Body of pancreas (tissue), 4 donors: ENCODE results near the gene LAMP1. TPM values are rescaled to one million over a fixed set of nuclear protein-coding genes. Genes with fewer than 3 reads are reported as not detected.

ENCODE experiments used
- ATAC-seq: fragments of 150-250 bp; one replicate; pipeline ENCODE4 v1.9.1; 2016
- DNase-seq, 4 donors: peaks; one replicate each; pipeline ENCODE4 v3.0.0-alpha.2; 2019
- H3K27ac ChIP-seq, 4 donors: fragments of 200-600 bp; sonication (generic); 1 replicate in 3 of 4; 2 replicates in 1 of 4; pipeline versions ENCODE4 v1.5.1 to v1.6.1; 2016 to 2019; ENCODE audit warnings: mild to moderate bottlenecking in 1 of 4, mixed read lengths in 1 of 4, moderate library complexity in 1 of 4
- H3K27me3 ChIP-seq, 2 donors: fragments of 200-600 bp; sonication (generic); one replicate each; pipeline ENCODE4 v1.6.0; 2016; ENCODE audit warnings: mild to moderate bottlenecking in 1 of 2
- H3K36me3 ChIP-seq, 2 donors: fragments of 200-600 bp; sonication (generic); replicated peaks in 1 of 2; 2 replicates each; pipeline ENCODE4 v1.5.1; 2016; ENCODE audit warnings: low read depth in 2 of 2; ENCODE audit not compliant: insufficient read depth in 1 of 2
- H3K4me1 ChIP-seq: fragments of 200-600 bp; sonication (generic); one replicate; pipeline ENCODE4 v1.6.0; 2016
- H3K4me3 ChIP-seq, 2 donors: fragments of 200-600 bp; sonication (generic); 1 replicate in 1 of 2; 2 replicates in 1 of 2; pipeline ENCODE4 v1.5.1; 2016 to 2019
- H3K9me3 ChIP-seq, 3 donors: fragments of 200-600 bp; sonication (generic); 1 replicate in 2 of 3; 2 replicates in 1 of 3; pipeline ENCODE4 v1.5.1; 2016
- POLR2A ChIP-seq, 3 donors: fragments of 450-650 bp; IDR thresholded peaks; one replicate each; pipeline ENCODE4 v1.6.1; 2016; ENCODE audit warnings: antibody characterized with exemption in 3 of 3, mild to moderate bottlenecking in 2 of 3
- WGBS, 2 donors: methylation state at CpG; one replicate each; pipeline ENCODE4 v1.1.5; 2017; 5-methylcytosine and 5-hydroxymethylcytosine counted together
- intact Hi-C: fragments of 100-400 bp; cut with DNase I; formaldehyde crosslinking; loops from one replicate; pipeline ENCODE4 v1.15.1; 2023
- total RNA-seq, 2 donors: library from RNA; depleted of rRNA; stranded (reverse); fragments of >200 nt; gene quantifications; one replicate each; pipeline ENCODE4 v1.1.0, GENCODE V29; 2016
- TF ChIP-seq, protein P1 (sequence below), 7 experiments: fragments of 450-650 bp in 4 of 7; fragments of 200-600 bp in 3 of 7; sonication (generic) in 3 of 7; IDR thresholded peaks; one replicate each; pipeline ENCODE4 v1.5.1; 2016 to 2019; ENCODE audit warnings: antibody characterized with exemption in 7 of 7

LAMP1 gene
- total RNA-seq, 2 donors from 2014 or later = 68.5 to 92.6 TPM

DNA sequence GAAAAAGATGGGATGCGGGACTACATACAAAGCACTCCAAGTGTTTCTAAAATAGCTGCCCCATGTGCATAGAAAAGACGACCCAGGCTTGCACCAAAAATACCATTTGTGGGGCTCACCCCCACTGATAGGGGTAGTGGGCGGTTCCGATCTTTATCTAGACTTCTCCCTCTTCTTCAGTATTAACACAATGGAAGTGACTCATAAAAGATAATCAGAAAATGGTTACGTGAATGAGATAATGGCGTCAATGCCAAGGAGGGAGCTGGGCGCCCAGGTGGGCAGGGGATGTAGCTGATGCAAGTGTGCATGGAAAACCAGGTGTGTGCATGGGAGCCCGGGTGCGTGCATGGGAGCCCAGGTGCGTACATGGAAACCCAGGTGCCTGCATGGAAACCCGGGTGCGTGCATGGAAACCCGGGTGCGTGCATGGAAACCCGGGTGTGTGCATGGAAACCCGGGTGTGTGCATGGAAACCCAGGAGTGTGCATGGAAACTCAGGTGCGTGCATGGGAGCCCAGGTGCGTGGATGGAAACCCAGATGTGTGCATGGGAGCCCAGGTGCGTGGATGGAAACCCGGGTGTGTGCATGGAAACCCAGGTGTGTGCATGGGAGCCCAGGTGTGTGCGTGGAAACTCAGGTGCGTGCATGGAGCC, 32.7 kb downstream of the LAMP1 start:
- ATAC-seq (no peak), DNase-seq (no peak)
- Histone ChIP-seq H3K36me3 (no peaks in the 10 kb centered on the region), H3K27me3 (no peaks in the 10 kb centered on the region), H3K4me3 (no peak overlapping the region), H3K9me3 (no peaks in the 10 kb centered on the region), H3K4me1 (no peaks in the 10 kb centered on the region), H3K27ac (no peak overlapping the region)
- WGBS, 2 donors = 86 to 90% methylated on average over 21 to 22 of the region's 22 CpGs
- TF ChIP-seq, protein P1, sequence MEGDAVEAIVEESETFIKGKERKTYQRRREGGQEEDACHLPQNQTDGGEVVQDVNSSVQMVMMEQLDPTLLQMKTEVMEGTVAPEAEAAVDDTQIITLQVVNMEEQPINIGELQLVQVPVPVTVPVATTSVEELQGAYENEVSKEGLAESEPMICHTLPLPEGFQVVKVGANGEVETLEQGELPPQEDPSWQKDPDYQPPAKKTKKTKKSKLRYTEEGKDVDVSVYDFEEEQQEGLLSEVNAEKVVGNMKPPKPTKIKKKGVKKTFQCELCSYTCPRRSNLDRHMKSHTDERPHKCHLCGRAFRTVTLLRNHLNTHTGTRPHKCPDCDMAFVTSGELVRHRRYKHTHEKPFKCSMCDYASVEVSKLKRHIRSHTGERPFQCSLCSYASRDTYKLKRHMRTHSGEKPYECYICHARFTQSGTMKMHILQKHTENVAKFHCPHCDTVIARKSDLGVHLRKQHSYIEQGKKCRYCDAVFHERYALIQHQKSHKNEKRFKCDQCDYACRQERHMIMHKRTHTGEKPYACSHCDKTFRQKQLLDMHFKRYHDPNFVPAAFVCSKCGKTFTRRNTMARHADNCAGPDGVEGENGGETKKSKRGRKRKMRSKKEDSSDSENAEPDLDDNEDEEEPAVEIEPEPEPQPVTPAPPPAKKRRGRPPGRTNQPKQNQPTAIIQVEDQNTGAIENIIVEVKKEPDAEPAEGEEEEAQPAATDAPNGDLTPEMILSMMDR (IDR thresholded peaks at IDR 0.05) = no peak
- no peak for TF ChIP-seq POLR2A (IDR thresholded peaks at IDR 0.05)
- intact Hi-C loops = no loop called here

DNA sequence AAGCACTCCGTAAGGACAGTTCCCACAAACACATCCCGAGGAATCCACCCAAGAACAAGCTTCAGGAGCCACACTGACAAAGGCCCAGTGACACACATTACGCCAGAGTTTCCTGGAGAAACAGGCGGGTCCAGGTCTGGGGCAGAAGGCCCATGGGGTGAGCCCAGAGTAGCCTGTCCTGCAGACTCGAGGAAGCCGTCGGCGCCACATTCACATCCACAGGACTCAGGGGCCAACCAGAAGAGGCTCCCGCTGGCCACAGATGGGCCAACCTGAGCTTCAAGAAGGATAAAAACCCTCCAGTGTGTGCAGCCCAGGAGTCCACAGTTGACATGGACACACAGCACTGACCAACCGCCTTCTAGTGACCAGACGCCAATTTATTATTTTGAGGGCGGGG, 35.6 kb downstream of the LAMP1 start:
- no peaks in the 10 kb centered on the region for H3K27me3 ChIP-seq
- H3K9me3 ChIP-seq = no peaks in the 10 kb centered on the region
- H3K36me3 ChIP-seq = no peaks in the 10 kb centered on the region
- H3K4me3 ChIP-seq = no peak overlapping the region
- TF ChIP-seq, protein P1 (IDR thresholded peaks at IDR 0.05) = no peak
- no peak for TF ChIP-seq POLR2A (IDR thresholded peaks at IDR 0.05)
- 95 to 96% methylated on average over 8 to 12 of the region's 12 CpGs for WGBS, 2 donors
- ATAC-seq (no peak), DNase-seq (no peak)
- H3K4me1 ChIP-seq = no peaks in the 10 kb centered on the region
- intact Hi-C loops = no loop called here
- no peak overlapping the region for H3K27ac ChIP-seq

DNA sequence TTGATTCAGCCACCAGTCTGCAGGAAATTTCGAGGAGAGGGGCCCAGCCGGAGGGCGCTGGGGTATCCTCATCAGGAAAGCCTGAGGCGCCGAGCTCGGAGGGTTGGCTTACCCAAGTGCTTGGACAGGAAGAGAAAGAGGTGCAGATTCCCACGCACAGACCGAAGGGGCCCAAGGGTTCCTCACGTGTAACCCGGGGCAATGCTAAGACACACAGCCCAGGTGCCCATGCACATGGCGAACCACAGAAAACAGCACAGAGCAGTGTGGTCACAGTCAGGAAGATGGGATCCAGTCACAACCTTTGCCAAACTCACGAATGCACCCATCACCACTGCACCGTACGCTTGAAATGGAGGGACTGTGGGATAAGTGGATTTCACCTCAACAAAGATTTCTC, 36.0 kb downstream of the LAMP1 start:
- intact Hi-C loops = no loop called here
- H3K9me3 ChIP-seq = no peaks in the 10 kb centered on the region
- no peaks in the 10 kb centered on the region for H3K36me3 ChIP-seq
- H3K4me3 ChIP-seq = no peak overlapping the region
- 91 to 98% methylated on average over 14 of the region's 14 CpGs for whole genome bisulfite sequencing, 2 donors
- no peaks in the 10 kb centered on the region for H3K4me1 ChIP-seq
- H3K27me3 ChIP-seq = no peaks in the 10 kb centered on the region
- no peak for TF ChIP-seq POLR2A (IDR thresholded peaks at IDR 0.05)
- TF ChIP-seq, protein P1 (IDR thresholded peaks at IDR 0.05) = no peak
- no peak overlapping the region for H3K27ac ChIP-seq
- ATAC-seq (no peak), DNase-seq (no peak)

DNA sequence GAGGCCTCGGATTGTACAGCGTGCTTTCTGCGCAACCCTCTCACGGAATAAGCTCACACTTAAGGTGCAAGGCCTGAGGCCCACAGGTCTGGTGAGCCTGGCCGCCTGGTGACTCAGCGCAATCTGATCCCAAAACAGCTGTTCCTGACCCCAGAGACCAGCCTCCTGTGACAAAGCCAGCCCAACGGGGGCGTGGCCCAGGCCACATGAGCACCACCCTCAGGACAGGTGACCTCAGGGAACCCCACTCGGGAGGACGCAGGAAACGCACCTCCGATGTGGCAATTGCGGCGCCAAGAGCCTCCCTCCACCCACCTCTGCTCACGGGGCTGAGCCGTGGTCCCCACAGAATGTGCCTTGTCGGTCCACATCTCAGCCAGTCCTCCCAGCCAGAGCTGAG, 40.5 kb downstream of the LAMP1 start:
- Histone ChIP-seq H3K4me1 (no peaks in the 10 kb centered on the region), H3K27ac (no peak overlapping the region), H3K36me3 (no peaks in the 10 kb centered on the region), H3K27me3 (no peaks in the 10 kb centered on the region), H3K9me3 (no peaks in the 10 kb centered on the region), H3K4me3 (no peak overlapping the region)
- TF ChIP-seq, protein P1 (IDR thresholded peaks at IDR 0.05) = no peak
- TF ChIP-seq POLR2A (IDR thresholded peaks at IDR 0.05) = no peak
- intact Hi-C loops = no loop called here
- 75% methylated on average over 10 to 17 of the region's 17 CpGs for WGBS, 2 donors
- DNase-seq = no peak
- ATAC-seq = no peak

DNA sequence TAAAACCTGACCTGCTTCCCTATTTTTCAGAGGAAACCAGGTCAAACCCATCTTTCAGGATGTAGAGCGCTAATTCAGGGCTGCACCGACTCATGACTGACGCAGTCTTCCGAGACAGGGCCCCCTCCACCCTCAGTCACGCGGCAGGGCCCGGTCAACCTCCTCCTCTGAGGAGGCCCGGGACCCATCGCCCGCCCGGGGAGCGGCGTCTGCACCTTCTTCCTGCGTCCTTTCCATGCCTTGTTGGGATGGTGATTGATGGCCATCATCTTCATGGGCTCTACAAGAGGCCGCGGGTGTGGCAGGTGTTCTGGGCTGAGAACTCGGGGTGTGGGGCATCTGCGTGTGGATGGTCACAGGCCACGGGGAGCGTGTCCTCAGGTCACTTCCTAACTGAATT, 40.9 kb downstream of the LAMP1 start:
- TF ChIP-seq, protein P1 (IDR thresholded peaks at IDR 0.05) = no peak
- TF ChIP-seq POLR2A (IDR thresholded peaks at IDR 0.05) = no peak
- no peak for ATAC-seq
- Histone ChIP-seq H3K27me3 (no peaks in the 10 kb centered on the region), H3K4me3 (no peak overlapping the region), H3K36me3 (no peaks in the 10 kb centered on the region), H3K4me1 (no peaks in the 10 kb centered on the region), H3K9me3 (no peaks in the 10 kb centered on the region), H3K27ac (no peak overlapping the region)
- no peak for DNase-seq
- 94 to 98% methylated on average over 17 to 20 of the region's 20 CpGs for WGBS, 2 donors
- intact Hi-C loops = no loop called here
